Adrenal gland (tissue), 5 donors: ENCODE measurements around the gene LIPG.

Experiments used
- CTCF ChIP-seq, 6 experiments: fragments of 450-650 bp in 4 of 6; fragments of 200-600 bp in 2 of 6; sonication (generic) in 1 of 6; IDR thresholded peaks; 1 replicate in 5 of 6; 2 replicates in 1 of 6; pipeline versions ENCODE4 v1.5.1 to v1.8.0; 2016 to 2021; ENCODE audit warnings: antibody characterized with exemption in 6 of 6, mild to moderate bottlenecking in 2 of 6, moderate library complexity in 1 of 6
- POLR2A ChIP-seq, 2 donors: fragments of 450-650 bp; IDR thresholded peaks; one replicate each; pipeline ENCODE4 v1.6.1; 2017; ENCODE audit warnings: antibody characterized with exemption in 2 of 2, mild to moderate bottlenecking in 2 of 2, moderate library complexity in 1 of 2
- donor health status: DM: no; HTN: no; CAD: no.

GRCh38 chr18:49596687-49597086, 34.8 kb downstream of the LIPG start:
- TF ChIP-seq POLR2A (IDR thresholded peaks at IDR 0.05) (no peak), CTCF (IDR thresholded peaks at IDR 0.05) (no peak)
